ENCODE data around the gene MORN1.

Gene MORN1

DNA sequence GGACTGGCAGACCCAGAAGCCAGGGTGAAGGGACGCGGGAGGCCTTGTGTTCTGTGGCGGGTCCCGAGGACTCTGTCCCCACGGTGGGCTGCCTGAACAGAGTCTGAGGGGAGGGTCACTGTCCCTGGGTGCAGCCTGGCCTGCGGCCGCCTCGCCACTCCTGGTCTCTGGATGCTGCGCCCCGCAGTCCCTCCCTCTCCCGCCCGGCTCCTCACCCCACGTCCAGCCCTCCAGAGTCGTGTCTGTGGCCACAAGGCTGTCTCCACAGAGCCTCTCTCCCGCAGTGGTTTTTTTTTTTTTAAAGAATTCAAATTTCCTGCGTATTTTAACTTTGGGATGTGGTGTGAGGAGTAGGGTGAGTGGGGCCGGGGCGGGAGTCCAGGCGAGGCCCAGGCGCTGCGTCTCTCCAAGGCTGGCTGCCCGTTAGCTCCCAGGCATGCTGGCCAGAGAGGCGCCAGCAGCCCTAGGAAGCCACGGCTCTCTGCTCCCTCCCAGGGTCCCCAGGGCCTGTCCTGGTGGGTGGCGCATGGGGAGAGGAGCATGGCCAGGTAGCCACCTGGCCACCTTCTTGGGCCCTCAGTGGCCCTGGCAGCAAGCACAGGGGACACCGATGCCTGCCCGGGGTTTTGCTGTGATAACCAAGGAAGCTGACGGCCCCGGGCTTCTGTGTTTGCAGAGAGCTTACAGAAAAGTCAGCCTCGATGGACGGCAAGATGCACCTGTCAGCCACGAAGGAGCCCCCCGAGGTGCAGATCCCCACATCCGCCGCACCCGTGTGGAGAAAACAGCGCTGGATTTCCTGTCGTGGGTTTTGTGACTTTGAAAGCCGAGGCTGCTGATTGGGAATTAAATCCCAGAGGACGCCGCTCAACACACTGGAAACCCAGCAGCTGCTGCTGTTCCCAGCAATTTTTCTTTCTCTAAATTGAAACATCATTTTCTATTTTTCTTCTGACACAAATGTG is 72.8 kb downstream of the MORN1 start:
- Histone ChIP-seq H3K4me3 (ENCODE audit: low read length in 2 of 2) (no peak overlapping the region), H3K27ac (replicated peaks; ENCODE audit: low read length) (no peak overlapping the region)
- WGBS, 2 donors (ENCODE audit: extremely low coverage in 2 of 2, insufficient read length in 2 of 2, insufficient replicate concordance in 1 of 2), result no CpG with 5 or more reads among the region's 41 CpGs

DNA sequence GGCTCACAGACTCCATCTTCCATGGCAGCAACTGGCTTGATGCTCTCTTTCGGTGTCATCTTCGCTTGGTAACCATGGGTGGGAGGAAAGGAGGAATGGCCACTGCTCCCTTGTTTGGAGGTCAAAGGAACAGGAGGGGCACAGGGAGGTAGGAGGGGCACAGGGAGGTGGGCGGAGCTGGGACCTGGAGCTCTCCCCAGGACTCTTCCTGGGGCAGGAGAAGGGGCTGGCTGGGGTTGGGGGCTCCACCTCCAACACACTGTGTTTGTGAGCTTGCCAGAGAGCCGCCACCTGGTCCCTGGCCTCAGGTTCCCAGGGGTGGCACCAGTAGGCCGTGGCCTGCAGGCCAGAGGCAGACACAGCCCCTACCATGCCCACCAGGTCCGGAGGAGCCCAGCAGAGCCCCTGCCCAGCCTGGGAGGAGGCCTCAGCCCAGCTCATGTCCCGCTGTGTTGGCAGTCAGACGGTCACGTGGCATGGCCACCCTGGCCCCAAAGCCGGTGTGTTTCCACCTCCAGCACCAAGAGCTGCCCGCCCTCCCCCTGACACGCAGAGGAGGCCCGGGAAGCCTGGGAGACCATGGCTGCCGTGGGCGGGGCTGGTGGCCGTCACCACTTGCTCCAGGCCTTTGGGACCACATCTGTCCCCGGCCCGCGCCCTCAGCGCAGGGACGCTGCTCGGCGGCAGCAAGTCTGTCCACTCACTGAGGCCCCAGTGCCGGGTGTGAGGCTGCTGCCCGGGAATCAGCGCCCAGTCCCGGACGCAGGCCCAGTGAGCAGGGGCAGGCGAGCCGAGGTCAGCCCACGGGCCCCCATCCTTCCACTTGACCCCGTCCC is 73.9 kb downstream of the MORN1 start:
- Histone ChIP-seq H3K9ac (ENCODE audit: low read depth, low read length, poor library complexity) (no peak overlapping the region), H3K14ac (ENCODE audit: low read length) (peak overlapping the region; percentile 31), H2BK12ac (ENCODE audit: low read length) (peak overlapping the region; percentile 97), H3K4me2 (ENCODE audit: insufficient read depth, low read length, poor library complexity, severe bottlenecking) (peak overlapping the region; percentile 11), H3K27ac (replicated peaks; ENCODE audit: low read length) (peak overlapping the region; percentile 18), H2AK5ac (ENCODE audit: low read depth, low read length) (peak overlapping the region; percentile 100), H3K23ac (ENCODE audit: low read depth, low read length, poor library complexity) (peak overlapping the region; percentile 80), H3K36me3 (replicated peaks in 1 of 2; ENCODE audit: control insufficient read depth in 2 of 2, insufficient read depth in 2 of 2, low read length in 2 of 2) (no peaks in the 10 kb centered on the region), H3K4me1 (ENCODE audit: control insufficient read depth in 2 of 2, insufficient read depth in 1 of 2, low read depth in 1 of 2, low read length in 2 of 2) (peaks cover 51 to 84% of the 10 kb centered on the region in 2 donors), H3K18ac (ENCODE audit: low read length) (peak overlapping the region; percentile 93), H3K79me1 (ENCODE audit: low read depth, low read length) (peaks cover 3% of the 10 kb centered on the region), H3K4me3 (ENCODE audit: low read length in 2 of 2) (no peak overlapping the region), H2BK5ac (ENCODE audit: low read length) (peak overlapping the region; percentile 99), H3K27me3 (ENCODE audit: control insufficient read depth in 3 of 3, insufficient read depth in 3 of 3, low read depth in 1 of 3, low read length in 3 of 3) (no peaks in the 10 kb centered on the region), H4K91ac (ENCODE audit: low read depth, low read length, poor library complexity) (peak overlapping the region; percentile 72), H3K9me3 (replicated peaks in 1 of 2; ENCODE audit: control insufficient read depth in 2 of 2, insufficient read depth in 1 of 2, low read depth in 1 of 2, low read length in 2 of 2) (no peaks in the 10 kb centered on the region), H3K4ac (ENCODE audit: low read length) (peak overlapping the region; percentile 53), H2AFZ (ENCODE audit: low read length) (peak overlapping the region; percentile 17), H2BK15ac (ENCODE audit: low read length) (peak overlapping the region; percentile 100), H2BK120ac (ENCODE audit: low read depth, low read length) (peak overlapping the region; percentile 87), H4K8ac (ENCODE audit: low read depth, low read length) (peak overlapping the region; percentile 43)
- DNase-seq (ENCODE audit: low spot score), result no peak
- WGBS, 2 donors (ENCODE audit: extremely low coverage in 2 of 2, insufficient read length in 2 of 2, insufficient replicate concordance in 1 of 2), result no CpG with 5 or more reads among the region's 32 CpGs

More for the DNA sequence above, 72.8 kb downstream of the MORN1 start:
- no peak overlapping the region for H3K9ac ChIP-seq (ENCODE audit: low read depth, low read length, poor library complexity)
- no peak overlapping the region for H2AFZ ChIP-seq (ENCODE audit: low read length)
- H2BK12ac ChIP-seq (ENCODE audit: low read length), result peak overlapping the region; percentile 97
- peaks cover 4% of the 10 kb centered on the region for H3K79me1 ChIP-seq (ENCODE audit: low read depth, low read length)
- H3K4ac ChIP-seq (ENCODE audit: low read length), result no peak overlapping the region
- no peak overlapping the region for H3K4me2 ChIP-seq (ENCODE audit: insufficient read depth, low read length, poor library complexity, severe bottlenecking)
- H3K27me3 ChIP-seq (ENCODE audit: control insufficient read depth in 3 of 3, insufficient read depth in 3 of 3, low read depth in 1 of 3, low read length in 3 of 3), result no peaks in the 10 kb centered on the region
- H2AK5ac ChIP-seq (ENCODE audit: low read depth, low read length), result peak overlapping the region; percentile 100
- no peaks in the 10 kb centered on the region for H3K9me3 ChIP-seq (replicated peaks in 1 of 2; ENCODE audit: control insufficient read depth in 2 of 2, insufficient read depth in 1 of 2, low read depth in 1 of 2, low read length in 2 of 2)
- DNase-seq (ENCODE audit: low spot score), result no peak
- no peak overlapping the region for H4K8ac ChIP-seq (ENCODE audit: low read depth, low read length)
- H3K18ac ChIP-seq (ENCODE audit: low read length), result peak overlapping the region; percentile 93
- peak overlapping the region; percentile 99 for H2BK5ac ChIP-seq (ENCODE audit: low read length)
- peak overlapping the region; percentile 72 for H4K91ac ChIP-seq (ENCODE audit: low read depth, low read length, poor library complexity)
- peak overlapping the region; percentile 80 for H3K23ac ChIP-seq (ENCODE audit: low read depth, low read length, poor library complexity)
- no peak overlapping the region for H2BK120ac ChIP-seq (ENCODE audit: low read depth, low read length)
- H3K4me1 ChIP-seq (ENCODE audit: control insufficient read depth in 2 of 2, insufficient read depth in 1 of 2, low read depth in 1 of 2, low read length in 2 of 2), result peaks cover 52 to 80% of the 10 kb centered on the region in 2 donors
- no peak overlapping the region for H3K14ac ChIP-seq (ENCODE audit: low read length)
- peak overlapping the region; percentile 100 for H2BK15ac ChIP-seq (ENCODE audit: low read length)
- no peaks in the 10 kb centered on the region for H3K36me3 ChIP-seq (replicated peaks in 1 of 2; ENCODE audit: control insufficient read depth in 2 of 2, insufficient read depth in 2 of 2, low read length in 2 of 2)

DNA sequence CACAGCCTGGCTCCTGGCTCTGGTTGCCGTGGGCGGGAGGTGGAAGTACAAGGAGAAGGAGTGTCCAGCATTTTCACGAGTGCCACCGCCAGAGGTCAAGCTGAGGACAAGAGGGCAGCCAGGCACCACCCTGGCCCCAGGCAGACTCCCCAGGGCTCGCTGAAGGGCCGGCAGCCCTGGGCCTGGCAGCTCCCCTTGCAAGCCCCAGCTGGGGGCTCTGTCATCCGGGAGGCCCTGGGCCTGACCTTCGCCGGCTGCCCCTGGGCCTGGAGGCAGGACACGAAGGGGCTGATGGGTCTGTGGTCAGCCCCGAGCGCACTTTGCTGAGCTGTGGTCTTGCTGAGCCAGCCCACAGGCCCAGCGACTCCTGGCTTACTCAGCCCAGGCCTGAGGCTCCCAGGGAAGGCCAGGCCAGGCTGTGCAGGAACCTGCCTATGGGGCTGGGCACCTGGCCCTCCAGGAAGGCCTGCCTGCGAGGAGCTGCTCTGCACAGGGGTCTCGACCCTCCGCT is 74.8 kb downstream of the MORN1 start:
- Histone ChIP-seq H3K9ac (ENCODE audit: low read depth, low read length, poor library complexity) (peak overlapping the region; percentile 79), H2AK5ac (ENCODE audit: low read depth, low read length) (peak overlapping the region; percentile 100), H3K27ac (replicated peaks; ENCODE audit: low read length) (peak overlapping the region; percentile 48), H3K23ac (ENCODE audit: low read depth, low read length, poor library complexity) (peak overlapping the region; percentile 95), H3K79me1 (ENCODE audit: low read depth, low read length) (peaks cover 7% of the 10 kb centered on the region), H3K14ac (ENCODE audit: low read length) (peak overlapping the region; percentile 95), H4K8ac (ENCODE audit: low read depth, low read length) (peak overlapping the region; percentile 76), H3K4me1 (ENCODE audit: control insufficient read depth in 2 of 2, insufficient read depth in 1 of 2, low read depth in 1 of 2, low read length in 2 of 2) (peaks cover 53 to 84% of the 10 kb centered on the region in 2 donors), H2BK5ac (ENCODE audit: low read length) (peak overlapping the region; percentile 96), H2BK120ac (ENCODE audit: low read depth, low read length) (peak overlapping the region; percentile 93), H3K36me3 (replicated peaks in 1 of 2; ENCODE audit: control insufficient read depth in 2 of 2, insufficient read depth in 2 of 2, low read length in 2 of 2) (no peaks in the 10 kb centered on the region), H2AFZ (ENCODE audit: low read length) (peak overlapping the region; percentile 53), H3K18ac (ENCODE audit: low read length) (peak overlapping the region; percentile 97), H4K91ac (ENCODE audit: low read depth, low read length, poor library complexity) (peak overlapping the region; percentile 11), H2BK12ac (ENCODE audit: low read length) (peak overlapping the region; percentile 100), H3K4ac (ENCODE audit: low read length) (no peak overlapping the region), H3K27me3 (ENCODE audit: control insufficient read depth in 3 of 3, insufficient read depth in 3 of 3, low read depth in 1 of 3, low read length in 3 of 3) (no peaks in the 10 kb centered on the region), H2BK15ac (ENCODE audit: low read length) (peak overlapping the region; percentile 100), H3K4me3 (ENCODE audit: low read length in 2 of 2) (no peak overlapping the region), H3K4me2 (ENCODE audit: insufficient read depth, low read length, poor library complexity, severe bottlenecking) (no peak overlapping the region), H3K9me3 (replicated peaks in 1 of 2; ENCODE audit: control insufficient read depth in 2 of 2, insufficient read depth in 1 of 2, low read depth in 1 of 2, low read length in 2 of 2) (no peaks in the 10 kb centered on the region)
- DNase-seq (ENCODE audit: low spot score), result no peak
- no CpG with 5 or more reads among the region's 16 CpGs for WGBS, 2 donors (ENCODE audit: extremely low coverage in 2 of 2, insufficient read length in 2 of 2, insufficient replicate concordance in 1 of 2)
